Hematopoietic multipotent progenitor cell treated with erythropoietin and hydrocortisone succinate and interleukin-3 and kit ligand, for 6 days (in vitro differentiated cells): ENCODE measurements around the gene MCTP1.

Experiments used
- DNase-seq: peaks from one replicate; pipeline ENCODE4 v3.0.0-alpha.2; 2015

MCTP1 gene

DNA sequence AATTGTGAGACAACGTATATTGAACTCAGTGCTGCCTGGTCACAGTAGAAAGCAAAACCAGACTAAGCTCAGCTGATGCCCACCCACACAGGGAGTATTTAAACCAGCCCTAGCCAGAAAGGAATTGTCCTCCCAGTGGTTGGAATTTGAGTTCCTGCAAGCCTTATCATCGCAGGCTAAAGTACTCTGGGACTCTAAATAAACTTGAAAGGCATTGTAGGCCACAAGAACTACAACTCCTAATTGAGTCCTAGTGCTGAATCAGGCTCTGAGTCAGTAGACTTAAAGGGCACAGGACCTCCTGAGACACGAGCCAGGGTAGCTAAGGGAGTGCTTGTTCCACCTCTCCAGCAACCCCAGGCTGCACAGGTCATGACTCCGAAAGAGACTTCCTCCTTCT lies 171.4 kb downstream of the MCTP1 start:
- DNase-seq, result no peak

- no peak for DNase-seq
Measured at GRCh38 chr5:95111141-95111540, 173.8 kb downstream of the MCTP1 start.

GRCh38 chr5:95110118-95110517 lies 174.8 kb downstream of the MCTP1 start:
- DNase-seq, result peak; percentile 20

GRCh38 chr5:95107138-95107537 lies 177.8 kb downstream of the MCTP1 start:
- no peak for DNase-seq

- no peak for DNase-seq
Measured at GRCh38 chr5:95105638-95106037, 179.3 kb downstream of the MCTP1 start.

DNA sequence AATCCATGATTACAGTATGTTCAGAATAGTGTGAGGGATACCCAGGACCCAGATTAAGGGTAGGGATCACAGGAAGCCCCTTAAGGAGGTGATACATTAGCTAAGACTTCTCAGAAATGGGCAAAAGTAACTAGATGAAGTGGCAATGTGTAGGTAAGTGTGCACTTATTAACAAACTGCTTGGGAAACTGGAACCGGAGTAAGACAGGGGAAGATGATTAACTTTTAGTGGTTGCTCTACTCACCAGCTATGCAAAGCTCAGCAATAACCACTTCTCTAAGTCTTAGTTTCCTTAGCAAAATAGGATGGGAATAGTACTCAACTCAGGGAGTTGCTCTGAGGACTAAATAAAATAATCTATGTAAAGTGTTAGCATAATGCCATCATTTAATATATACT lies 182.2 kb downstream of the MCTP1 start:
- no peak for DNase-seq

DNA sequence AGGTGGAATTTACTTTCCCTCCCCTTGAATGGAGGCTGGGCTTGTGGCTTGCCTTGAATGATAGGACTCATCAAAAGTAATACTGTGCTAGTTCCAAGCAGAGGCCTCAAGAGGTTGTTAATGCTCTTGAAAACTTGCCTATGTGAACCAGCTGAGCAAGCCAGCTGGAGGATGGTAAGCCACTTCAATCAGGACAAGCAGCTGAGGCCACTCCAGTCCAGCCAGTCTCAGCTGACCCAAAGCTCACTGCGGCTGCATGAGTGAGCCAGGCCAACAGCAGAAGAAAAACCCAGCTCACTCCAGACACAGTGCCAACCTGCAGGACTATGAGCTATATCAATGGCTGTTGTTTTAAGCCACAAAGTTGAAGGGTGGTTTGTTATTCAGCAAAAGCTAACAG lies 182.8 kb downstream of the MCTP1 start:
- no peak for DNase-seq

GRCh38 chr5:95100551-95100950 lies 184.3 kb downstream of the MCTP1 start:
- DNase-seq, result no peak

DNA sequence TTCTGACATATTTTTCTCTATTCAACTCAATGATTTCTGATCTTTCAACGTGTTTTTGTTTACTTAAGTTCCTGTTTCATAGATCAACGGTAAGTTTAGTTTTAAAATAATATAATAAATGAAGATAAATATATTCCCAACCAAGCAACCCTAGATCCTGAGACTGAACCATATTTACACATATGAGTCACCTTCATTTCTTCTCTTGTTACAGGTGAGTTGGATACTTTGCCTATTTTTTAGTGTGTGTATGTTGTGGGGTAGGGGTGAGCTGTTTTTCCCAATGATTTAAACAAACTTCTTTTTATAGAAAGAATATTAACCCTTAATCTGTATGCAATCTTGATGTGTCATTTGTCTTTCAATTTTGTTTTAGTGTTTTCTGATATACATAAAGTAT lies 186.9 kb downstream of the MCTP1 start:
- DNase-seq, result no peak

DNA sequence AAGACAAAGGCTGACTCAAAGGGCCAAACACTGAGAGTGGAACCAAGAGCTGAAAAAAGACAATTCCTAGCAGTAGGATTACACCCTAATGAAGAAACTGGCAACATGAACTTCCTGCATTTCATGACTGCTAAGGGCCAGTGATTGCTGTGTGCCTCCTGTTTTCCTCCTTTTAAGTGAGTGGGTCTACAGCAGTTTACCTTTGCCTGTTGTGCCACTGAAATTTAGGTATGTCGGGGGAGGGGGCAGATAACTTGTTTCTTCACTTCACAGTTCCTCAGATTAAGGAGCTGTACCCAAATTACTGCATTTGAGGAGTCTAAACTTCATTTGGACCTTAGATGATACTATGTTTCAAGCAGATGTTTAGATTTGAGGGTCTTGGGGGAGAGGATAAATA lies 191.7 kb downstream of the MCTP1 start:
- no peak for DNase-seq

DNA sequence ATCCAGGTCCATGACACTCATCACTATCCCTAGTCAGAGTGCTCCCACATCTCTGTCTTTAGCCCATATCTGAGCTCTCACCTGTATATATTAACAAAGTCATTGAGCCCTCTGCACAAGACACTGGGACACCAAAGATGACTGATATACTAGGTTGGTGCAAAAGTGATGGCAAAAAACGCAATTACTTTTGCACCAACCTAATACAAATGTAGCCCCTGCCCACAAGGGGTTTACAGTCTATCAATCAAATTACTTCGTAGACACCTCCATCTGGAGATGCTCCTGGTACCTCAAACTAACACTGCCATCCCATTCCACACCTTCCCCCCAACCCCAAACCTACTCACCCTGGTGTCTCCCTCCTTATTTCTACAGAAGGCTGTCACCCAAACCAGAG lies 194.1 kb downstream of the MCTP1 start:
- DNase-seq, result no peak

GRCh38 chr5:95087816-95088317 lies 197.0 kb downstream of the MCTP1 start:
- no peak for DNase-seq

- DNase-seq, result peak; percentile 44
Measured at GRCh38 chr5:95086927-95087815, 197.7 kb downstream of the MCTP1 start.

GRCh38 chr5:95084757-95085156 lies 200.1 kb downstream of the MCTP1 start:
- DNase-seq, result no peak

DNA sequence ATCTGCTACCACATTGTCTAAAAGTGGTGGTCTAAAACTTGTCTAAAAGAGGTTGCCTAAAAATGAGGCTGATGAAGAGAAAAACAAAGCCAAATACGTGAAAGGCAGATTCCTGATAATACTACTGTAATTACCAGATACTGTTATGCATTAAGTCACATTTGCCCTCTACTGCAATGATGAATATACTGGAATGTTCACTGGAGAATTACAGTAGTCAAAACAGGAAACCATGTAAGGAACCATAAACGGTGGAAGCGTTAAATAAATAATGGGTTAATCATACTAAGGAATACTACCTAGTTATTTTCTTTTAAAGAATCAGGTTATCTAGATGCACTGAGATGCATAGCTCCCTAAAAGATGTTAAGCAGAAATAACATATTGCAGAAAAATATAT lies 201.3 kb downstream of the MCTP1 start:
- no peak for DNase-seq

- DNase-seq, result peak; percentile 43
Measured at GRCh38 chr5:95081982-95082381, 202.9 kb downstream of the MCTP1 start.

GRCh38 chr5:95081500-95081960 lies 203.4 kb downstream of the MCTP1 start:
- peak; percentile 88 for DNase-seq

DNA sequence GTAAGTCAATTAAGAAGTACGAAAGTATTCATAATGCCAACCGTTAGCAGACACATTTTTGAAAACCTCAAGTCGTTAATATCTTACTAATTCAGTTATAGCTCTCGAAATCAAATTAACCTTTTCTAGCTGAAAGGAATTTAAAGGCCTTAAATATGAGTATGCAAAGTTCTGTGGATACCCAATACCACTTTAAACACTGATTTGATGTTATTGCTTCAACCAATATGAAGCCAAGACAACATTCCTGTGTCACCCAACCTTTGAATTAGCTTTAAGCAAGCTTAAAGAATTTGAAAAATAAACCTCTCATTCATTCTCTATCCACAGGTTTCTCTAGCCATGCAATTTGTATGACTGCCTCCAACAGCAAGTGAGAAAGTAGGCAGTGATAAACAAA lies 204.5 kb downstream of the MCTP1 start:
- DNase-seq, result no peak

DNA sequence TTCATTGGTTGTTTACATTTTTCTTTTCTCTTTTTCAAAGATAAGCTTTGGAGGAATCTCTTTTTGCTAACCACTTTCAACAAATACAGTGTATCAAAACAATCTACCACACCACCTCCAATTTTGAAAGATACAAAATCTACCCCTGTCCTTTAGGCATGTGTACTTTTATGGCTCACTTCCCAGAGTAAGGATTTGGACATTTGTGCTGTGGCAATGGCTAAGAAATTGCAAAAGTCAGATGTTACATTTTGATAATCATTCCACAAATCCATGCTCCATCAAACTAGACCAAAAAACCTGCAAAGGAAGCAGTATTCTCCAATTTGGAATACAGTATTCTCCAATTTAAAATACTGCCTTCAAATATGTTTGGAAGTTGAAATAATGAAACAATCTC lies 204.9 kb downstream of the MCTP1 start:
- DNase-seq, result no peak

DNA sequence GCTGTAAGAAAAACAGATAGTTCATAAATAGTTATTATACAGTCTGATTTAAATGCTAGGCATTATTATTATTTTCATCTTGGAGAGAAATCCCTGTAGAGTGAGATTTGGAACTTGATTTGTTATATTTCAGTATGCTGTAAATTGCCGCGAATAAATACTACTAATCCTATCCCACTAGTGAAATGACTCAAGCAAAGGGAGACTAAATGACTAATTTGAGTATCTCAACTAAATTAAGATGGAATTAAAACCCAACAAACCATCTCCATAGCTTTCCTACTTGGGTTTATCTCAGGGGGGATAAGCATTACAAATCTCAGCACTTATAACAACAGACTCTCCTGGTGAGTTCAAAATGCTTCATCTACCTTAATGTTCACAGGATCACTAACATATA lies 206.0 kb downstream of the MCTP1 start:
- DNase-seq, result no peak

- DNase-seq, result no peak
Measured at GRCh38 chr5:95076395-95077185, 208.3 kb downstream of the MCTP1 start.

DNA sequence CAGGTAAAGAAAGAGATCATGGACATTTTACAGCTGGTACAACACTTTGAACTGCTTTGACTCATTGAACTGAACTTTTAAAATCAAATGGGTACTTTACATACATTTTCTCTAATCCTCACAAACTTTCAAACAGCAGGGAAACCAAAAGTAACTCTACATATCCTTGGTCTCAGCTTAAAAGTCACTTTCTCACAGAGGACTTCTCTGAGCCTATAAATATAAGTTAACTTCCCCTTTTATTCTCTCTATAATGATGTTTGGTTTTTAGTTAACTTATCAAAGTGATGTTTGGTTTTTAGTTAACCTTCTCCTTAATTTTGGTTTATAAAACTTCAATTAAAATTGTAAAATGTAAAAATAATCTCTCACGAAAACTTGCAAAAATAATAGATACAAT lies 209.8 kb downstream of the MCTP1 start:
- no peak for DNase-seq

GRCh38 chr5:95072281-95072680 lies 212.6 kb downstream of the MCTP1 start:
- DNase-seq, result no peak

DNA sequence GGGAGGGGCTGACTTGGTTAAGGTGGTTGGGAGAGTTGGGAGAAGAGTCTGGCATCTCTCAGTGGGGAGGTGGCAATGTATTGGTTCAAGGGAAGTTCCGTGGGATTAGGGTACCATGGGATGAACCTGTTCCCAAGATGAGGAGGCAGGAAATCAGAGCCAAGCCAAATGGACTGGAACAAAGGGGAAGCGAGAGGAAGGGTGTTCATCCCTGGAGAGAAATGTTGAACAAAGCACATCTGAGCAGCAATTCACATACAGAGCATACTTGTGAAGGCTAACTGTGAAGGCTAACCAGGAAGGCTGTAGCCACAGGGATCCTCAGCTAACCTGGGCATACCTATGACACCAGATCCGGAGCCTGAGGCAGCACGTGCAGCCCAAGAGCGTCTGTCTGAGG lies 214.0 kb downstream of the MCTP1 start:
- no peak for DNase-seq
